Endothelial cell of umbilical vein (primary cell): ENCODE data around the gene RNASEH2B.

ENCODE experiments used
- EZH2 ChIP-seq: IDR thresholded peaks from 2 replicates; pipeline ENCODE4 v1.6.1; 2012; ENCODE audit warnings: borderline replicate concordance, low read depth, mild to moderate bottlenecking, moderate library complexity, low read length, inconsistent platforms; ENCODE audit not compliant: severe bottlenecking
- FOS ChIP-seq: IDR thresholded peaks from 2 replicates; pipeline ENCODE4 v1.6.1; 2011; ENCODE audit warnings: mild to moderate bottlenecking, low read length, moderate library complexity, borderline replicate concordance; ENCODE audit not compliant: insufficient read depth
- GATA2 ChIP-seq: IDR thresholded peaks from 2 replicates; pipeline ENCODE4 v1.7.0; 2011; ENCODE audit warnings: low read depth, mild to moderate bottlenecking, moderate library complexity, mixed read lengths, low read length; ENCODE audit not compliant: insufficient read length, insufficient read depth
- JUN ChIP-seq: IDR thresholded peaks from 2 replicates; pipeline ENCODE4 v1.6.1; 2011; ENCODE audit warnings: borderline replicate concordance, low read depth; ENCODE audit not compliant: insufficient read length, insufficient read depth
- MYC ChIP-seq: IDR thresholded peaks from one replicate; pipeline ENCODE4 v1.6.1; 2011; ENCODE audit warnings: mild to moderate bottlenecking, low read depth, low read length
- POLR2A ChIP-seq: IDR thresholded peaks from 2 replicates; pipeline ENCODE4 v1.6.1; 2012; ENCODE audit warnings: low read depth, mild to moderate bottlenecking, control low read depth, low read length
- POLR2AphosphoS5 ChIP-seq: IDR thresholded peaks from 2 replicates; pipeline ENCODE4 v1.6.1; 2012; ENCODE audit warnings: low read depth, mild to moderate bottlenecking, control low read depth, low read length, moderate library complexity; ENCODE audit not compliant: insufficient read depth
- TF ChIP-seq, protein P1 (sequence below), 2 donors: IDR thresholded peaks; 1 replicate in 1 of 2; 2 replicates in 1 of 2; pipeline ENCODE4 v1.5.1; 2011; ENCODE audit warnings: low read length in 2 of 2, mild to moderate bottlenecking in 2 of 2, moderate library complexity in 2 of 2, control low read depth in 1 of 2, inconsistent platforms in 1 of 2, low read depth in 1 of 2; ENCODE audit not compliant: insufficient read depth in 1 of 2; ENCODE audit errors: extremely low read depth in 1 of 2
- TF ChIP-seq, protein P2 (sequence below): IDR thresholded peaks from 2 replicates; pipeline ENCODE4 v1.6.1; 2011; ENCODE audit not compliant: insufficient read depth, insufficient read length

DNA sequence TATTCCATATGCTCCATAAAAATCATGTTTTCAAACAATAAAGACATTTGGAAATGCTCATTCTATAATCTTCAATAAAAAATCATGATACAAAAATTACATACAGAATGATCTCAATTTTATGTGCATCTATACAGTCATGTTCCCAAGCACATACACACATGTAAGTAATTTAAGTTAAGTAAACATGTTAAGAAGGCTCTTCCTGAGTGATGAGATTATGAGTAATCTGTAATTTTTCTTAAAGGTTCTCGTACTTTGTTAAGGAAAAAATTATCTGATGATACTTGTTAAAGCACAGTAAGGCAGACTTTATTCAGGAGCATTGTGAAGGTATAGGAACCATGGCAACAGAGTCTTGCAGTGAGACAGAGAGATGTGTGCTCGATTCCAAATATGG, 36.1 kb upstream of the RNASEH2B start:
- TF ChIP-seq, protein P1, sequence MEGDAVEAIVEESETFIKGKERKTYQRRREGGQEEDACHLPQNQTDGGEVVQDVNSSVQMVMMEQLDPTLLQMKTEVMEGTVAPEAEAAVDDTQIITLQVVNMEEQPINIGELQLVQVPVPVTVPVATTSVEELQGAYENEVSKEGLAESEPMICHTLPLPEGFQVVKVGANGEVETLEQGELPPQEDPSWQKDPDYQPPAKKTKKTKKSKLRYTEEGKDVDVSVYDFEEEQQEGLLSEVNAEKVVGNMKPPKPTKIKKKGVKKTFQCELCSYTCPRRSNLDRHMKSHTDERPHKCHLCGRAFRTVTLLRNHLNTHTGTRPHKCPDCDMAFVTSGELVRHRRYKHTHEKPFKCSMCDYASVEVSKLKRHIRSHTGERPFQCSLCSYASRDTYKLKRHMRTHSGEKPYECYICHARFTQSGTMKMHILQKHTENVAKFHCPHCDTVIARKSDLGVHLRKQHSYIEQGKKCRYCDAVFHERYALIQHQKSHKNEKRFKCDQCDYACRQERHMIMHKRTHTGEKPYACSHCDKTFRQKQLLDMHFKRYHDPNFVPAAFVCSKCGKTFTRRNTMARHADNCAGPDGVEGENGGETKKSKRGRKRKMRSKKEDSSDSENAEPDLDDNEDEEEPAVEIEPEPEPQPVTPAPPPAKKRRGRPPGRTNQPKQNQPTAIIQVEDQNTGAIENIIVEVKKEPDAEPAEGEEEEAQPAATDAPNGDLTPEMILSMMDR (IDR thresholded peaks at IDR 0.05; ENCODE audit: extremely low read depth in 1 of 2, insufficient read depth in 1 of 2, low read depth in 1 of 2, low read length in 2 of 2), result no peak
- TF ChIP-seq EZH2, result no peak
- no peak for TF ChIP-seq POLR2AphosphoS5
- TF ChIP-seq POLR2A, result no peak
- TF ChIP-seq, protein P2, sequence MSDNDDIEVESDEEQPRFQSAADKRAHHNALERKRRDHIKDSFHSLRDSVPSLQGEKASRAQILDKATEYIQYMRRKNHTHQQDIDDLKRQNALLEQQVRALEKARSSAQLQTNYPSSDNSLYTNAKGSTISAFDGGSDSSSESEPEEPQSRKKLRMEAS, result no peak
- no peak for TF ChIP-seq JUN
- no peak for TF ChIP-seq MYC
- no peak for TF ChIP-seq FOS
- TF ChIP-seq GATA2, result no peak
